RWPE2 (cell line): Measurements from ENCODE around the gene ARFGAP2.

ENCODE experiments used
- ATAC-seq: fragments of 200-7000 bp; cut with Tn5 transposase; 3 replicates; pipeline ENCODE4 v1.9.1; 2021; ENCODE audit warnings: low read depth
- DNase-seq: peaks from one replicate; pipeline ENCODE4 v3.0.0-alpha.2; 2020; ENCODE audit warnings: low spot score
- H3K27ac ChIP-seq: fragments of 450-650 bp; 2 replicates; pipeline ENCODE4 v1.5.1; 2017; ENCODE audit warnings: mild to moderate bottlenecking; ENCODE audit not compliant: poor library complexity, severe bottlenecking
- H3K27me3 ChIP-seq: fragments of 250-450 bp; sonication (Bioruptor Pico); 2 replicates; pipeline ENCODE4 v1.5.1; 2021; ENCODE audit warnings: mild to moderate bottlenecking, moderate library complexity; ENCODE audit not compliant: insufficient read depth, poor library complexity, severe bottlenecking
- H3K36me3 ChIP-seq: fragments of 250-450 bp; sonication (Bioruptor Pico); 2 replicates; pipeline ENCODE4 v1.5.1; 2020; ENCODE audit warnings: low read depth, mild to moderate bottlenecking, moderate library complexity
- H3K4me1 ChIP-seq: fragments of 250-450 bp; sonication (Bioruptor Pico); 2 replicates; pipeline ENCODE4 v1.5.1; 2021; ENCODE audit warnings: mild to moderate bottlenecking, moderate library complexity; ENCODE audit not compliant: insufficient read depth, poor library complexity, severe bottlenecking
- H3K4me3 ChIP-seq: fragments of 250-450 bp; sonication (Bioruptor Pico); 2 replicates; pipeline ENCODE4 v1.5.1; 2021; ENCODE audit warnings: mild to moderate bottlenecking, moderate library complexity; ENCODE audit not compliant: severe bottlenecking
- H3K9me3 ChIP-seq: fragments of 250-450 bp; sonication (Bioruptor Pico); 2 replicates; pipeline ENCODE4 v1.5.1; 2021; ENCODE audit warnings: mild to moderate bottlenecking, moderate library complexity; ENCODE audit not compliant: severe bottlenecking
- CTCF ChIP-seq: fragments of 450-650 bp; IDR thresholded peaks from one replicate; pipeline ENCODE4 v1.5.1; 2017; ENCODE audit warnings: mild to moderate bottlenecking, moderate library complexity; ENCODE audit not compliant: poor library complexity, severe bottlenecking

Gene ARFGAP2

GRCh38 chr11:47171061-47171838 lies 5.4 kb downstream of the ARFGAP2 start:
- Histone ChIP-seq H3K4me3 (no peak overlapping the region), H3K4me1 (no peaks in the 10 kb centered on the region), H3K36me3 (peaks cover 87% of the 10 kb centered on the region), H3K27ac (no peak overlapping the region), H3K9me3 (no peaks in the 10 kb centered on the region), H3K27me3 (no peaks in the 10 kb centered on the region)
- DNase-seq = no peak
- ATAC-seq = no peak
- TF ChIP-seq CTCF = no peak

- Histone ChIP-seq H3K27me3 (no peaks in the 10 kb centered on the region), H3K36me3 (peaks cover 71% of the 10 kb centered on the region), H3K27ac (no peak overlapping the region), H3K9me3 (no peaks in the 10 kb centered on the region), H3K4me1 (no peaks in the 10 kb centered on the region), H3K4me3 (no peak overlapping the region)
- TF ChIP-seq CTCF = no peak
- DNase-seq (no peak), ATAC-seq (no peak)
Measured at GRCh38 chr11:47166368-47166767, 10.3 kb downstream of the ARFGAP2 start.

- ATAC-seq = no peak
- no peak for DNase-seq
- H3K9me3 ChIP-seq = no peaks in the 10 kb centered on the region
- H3K27ac ChIP-seq = no peak overlapping the region
- H3K4me1 ChIP-seq = no peaks in the 10 kb centered on the region
- peaks cover 60% of the 10 kb centered on the region for H3K36me3 ChIP-seq
- no peaks in the 10 kb centered on the region for H3K27me3 ChIP-seq
- no peak for TF ChIP-seq CTCF
- H3K4me3 ChIP-seq = no peak overlapping the region
Measured at GRCh38 chr11:47165253-47165840, 11.3 kb downstream of the ARFGAP2 start.

GRCh38 chr11:47164321-47164720 lies 12.4 kb downstream of the ARFGAP2 start:
- H3K9me3 ChIP-seq = no peaks in the 10 kb centered on the region
- H3K36me3 ChIP-seq = peaks cover 53% of the 10 kb centered on the region
- no peak overlapping the region for H3K27ac ChIP-seq
- ATAC-seq (no peak), DNase-seq (no peak)
- H3K4me3 ChIP-seq = no peak overlapping the region
- H3K27me3 ChIP-seq = no peaks in the 10 kb centered on the region
- TF ChIP-seq CTCF = no peak
- H3K4me1 ChIP-seq = no peaks in the 10 kb centered on the region

GRCh38 chr11:47163898-47164297 lies 12.8 kb downstream of the ARFGAP2 start:
- peaks cover 48% of the 10 kb centered on the region for H3K36me3 ChIP-seq
- ATAC-seq = no peak

More at GRCh38 chr11:47163898-47164297, 12.8 kb downstream of the ARFGAP2 start:
- no peak overlapping the region for H3K4me3 ChIP-seq
- no peak for DNase-seq
- H3K4me1 ChIP-seq = no peaks in the 10 kb centered on the region
- TF ChIP-seq CTCF = no peak
- no peaks in the 10 kb centered on the region for H3K27me3 ChIP-seq
- no peak overlapping the region for H3K27ac ChIP-seq
- H3K9me3 ChIP-seq = no peaks in the 10 kb centered on the region
